T-helper 17 cell (primary cell): ENCODE measurements around the gene MYO7A. TPM values are rescaled to one million over a fixed set of nuclear protein-coding genes. Genes with fewer than 3 reads are reported as not detected.

ENCODE experiments used
- ATAC-seq: fragments of 150-1000 bp; cut with Tn5 transposase; 2 replicates; pipeline ENCODE4 v1.10.0; 2021; ENCODE audit warnings: mild to moderate bottlenecking, moderate library complexity
- DNase-seq, 3 donors: peaks; one replicate each; pipeline versions ENCODE4 v3.0.0 to v3.0.0-alpha.2; 2020 to 2021
- H3K9me3 ChIP-seq: one replicate; pipeline ENCODE4 v1.7.0; 2013; ENCODE audit warnings: low read length, mild to moderate bottlenecking; ENCODE audit not compliant: control insufficient read depth, poor library complexity, severe bottlenecking
- H3K27ac Mint-ChIP-seq: one replicate; pipeline ENCODE4 v1.8.0; 2022; ENCODE audit warnings: mild to moderate bottlenecking, moderate library complexity, mixed read lengths
- H3K27me3 Mint-ChIP-seq: one replicate; pipeline ENCODE4 v1.8.0; 2022; ENCODE audit warnings: mixed read lengths
- H3K36me3 Mint-ChIP-seq: one replicate; pipeline ENCODE4 v1.8.0; 2022; ENCODE audit warnings: low read depth, mixed read lengths
- H3K4me1 Mint-ChIP-seq: one replicate; pipeline ENCODE4 v1.8.0; 2022; ENCODE audit warnings: mild to moderate bottlenecking, mixed read lengths
- H3K4me3 Mint-ChIP-seq: one replicate; pipeline ENCODE4 v1.8.0; 2022; ENCODE audit warnings: mild to moderate bottlenecking, moderate library complexity, mixed read lengths
- total RNA-seq, 4 donors: library from RNA in 2 of 4; stranded (reverse) in 2 of 4; gene quantifications; one replicate each; pipeline ENCODE4 v1.2.3 and lab custom pipeline; 2022 to 2026

MYO7A gene
- total RNA-seq, 2 donors from 2014 or later, result 0.57 to 1.7 TPM

GRCh38 chr11:77211040-77211451 lies 83.0 kb downstream of the MYO7A start:
- H3K4me3 Mint-ChIP-seq, result no peak overlapping the region
- no peak for ATAC-seq
- peaks cover 9% of the 10 kb centered on the region for H3K27me3 Mint-ChIP-seq
- DNase-seq, result no peak
- H3K4me1 Mint-ChIP-seq, result peaks cover 6% of the 10 kb centered on the region
- H3K9me3 ChIP-seq, result no peaks in the 10 kb centered on the region
- peaks cover 2% of the 10 kb centered on the region for H3K36me3 Mint-ChIP-seq
- H3K27ac Mint-ChIP-seq, result no peak overlapping the region

- peaks cover 2% of the 10 kb centered on the region for H3K36me3 Mint-ChIP-seq
- no peak overlapping the region for H3K4me3 Mint-ChIP-seq
- DNase-seq, result no peak
- H3K4me1 Mint-ChIP-seq, result peaks cover 3% of the 10 kb centered on the region
- H3K9me3 ChIP-seq, result no peaks in the 10 kb centered on the region
- no peak for ATAC-seq
- H3K27me3 Mint-ChIP-seq, result peaks cover 9% of the 10 kb centered on the region
- no peak overlapping the region for H3K27ac Mint-ChIP-seq
Observed at GRCh38 chr11:77211594-77212251, 83.7 kb downstream of the MYO7A start.

GRCh38 chr11:77212314-77213007 lies 84.4 kb downstream of the MYO7A start:
- Mint-ChIP-seq H3K27ac (no peak overlapping the region), H3K27me3 (peaks cover 9% of the 10 kb centered on the region), H3K4me3 (no peak overlapping the region), H3K4me1 (peaks cover 3% of the 10 kb centered on the region), H3K36me3 (peaks cover 2% of the 10 kb centered on the region)
- no peak for ATAC-seq
- H3K9me3 ChIP-seq, result no peaks in the 10 kb centered on the region
- no peak for DNase-seq

- DNase-seq (no peak), ATAC-seq (no peak)
- peaks cover 9% of the 10 kb centered on the region for H3K27me3 Mint-ChIP-seq
Observed at GRCh38 chr11:77213029-77213579, 85.1 kb downstream of the MYO7A start.

GRCh38 chr11:77213589-77214428 lies 85.8 kb downstream of the MYO7A start:
- ATAC-seq (no peak), DNase-seq (no peak)
- Mint-ChIP-seq H3K4me3 (no peak overlapping the region), H3K36me3 (peaks cover 2% of the 10 kb centered on the region), H3K27ac (no peak overlapping the region), H3K4me1 (peaks cover 3% of the 10 kb centered on the region), H3K27me3 (peaks cover 9% of the 10 kb centered on the region)
- no peaks in the 10 kb centered on the region for H3K9me3 ChIP-seq

More at GRCh38 chr11:77213029-77213579, 85.1 kb downstream of the MYO7A start:
- Mint-ChIP-seq H3K4me1 (peaks cover 3% of the 10 kb centered on the region), H3K4me3 (no peak overlapping the region), H3K36me3 (peaks cover 2% of the 10 kb centered on the region), H3K27ac (no peak overlapping the region)
- H3K9me3 ChIP-seq, result no peaks in the 10 kb centered on the region

GRCh38 chr11:77214557-77214956 lies 86.5 kb downstream of the MYO7A start:
- no peak for DNase-seq
- no peak for ATAC-seq
- Mint-ChIP-seq H3K36me3 (peaks cover 2% of the 10 kb centered on the region), H3K4me1 (no peaks in the 10 kb centered on the region), H3K4me3 (no peak overlapping the region), H3K27ac (no peak overlapping the region), H3K27me3 (peaks cover 9% of the 10 kb centered on the region)
- no peaks in the 10 kb centered on the region for H3K9me3 ChIP-seq

- no peaks in the 10 kb centered on the region for H3K4me1 Mint-ChIP-seq
- H3K27me3 Mint-ChIP-seq, result peaks cover 9% of the 10 kb centered on the region
- no peaks in the 10 kb centered on the region for H3K9me3 ChIP-seq
- no peak overlapping the region for H3K27ac Mint-ChIP-seq
- no peak for DNase-seq
- peaks cover 3% of the 10 kb centered on the region for H3K36me3 Mint-ChIP-seq
- no peak for ATAC-seq
- H3K4me3 Mint-ChIP-seq, result no peak overlapping the region
Observed at GRCh38 chr11:77215106-77215505, 87.1 kb downstream of the MYO7A start.

- no peaks in the 10 kb centered on the region for H3K4me1 Mint-ChIP-seq
- H3K9me3 ChIP-seq, result no peaks in the 10 kb centered on the region
- H3K36me3 Mint-ChIP-seq, result peaks cover 2% of the 10 kb centered on the region
- ATAC-seq (no peak), DNase-seq (no peak)
- peaks cover 19% of the 10 kb centered on the region for H3K27me3 Mint-ChIP-seq
- no peak overlapping the region for H3K4me3 Mint-ChIP-seq
- no peak overlapping the region for H3K27ac Mint-ChIP-seq
Observed at GRCh38 chr11:77217156-77217555, 89.1 kb downstream of the MYO7A start.

- H3K9me3 ChIP-seq, result no peaks in the 10 kb centered on the region
- H3K36me3 Mint-ChIP-seq, result peaks cover 2% of the 10 kb centered on the region
- ATAC-seq, result no peak
- H3K27me3 Mint-ChIP-seq, result peaks cover 29% of the 10 kb centered on the region
- H3K4me3 Mint-ChIP-seq, result no peak overlapping the region
- no peak overlapping the region for H3K27ac Mint-ChIP-seq
- no peaks in the 10 kb centered on the region for H3K4me1 Mint-ChIP-seq
- no peak for DNase-seq
Observed at GRCh38 chr11:77223797-77224196, 95.8 kb downstream of the MYO7A start.

- no peaks in the 10 kb centered on the region for H3K9me3 ChIP-seq
- ATAC-seq (no peak), DNase-seq (no peak)
- no peak overlapping the region for H3K4me3 Mint-ChIP-seq
- no peaks in the 10 kb centered on the region for H3K4me1 Mint-ChIP-seq
- no peaks in the 10 kb centered on the region for H3K36me3 Mint-ChIP-seq
- H3K27me3 Mint-ChIP-seq, result peaks cover 45% of the 10 kb centered on the region
- H3K27ac Mint-ChIP-seq, result no peak overlapping the region
Observed at GRCh38 chr11:77230878-77231605, 103.0 kb downstream of the MYO7A start.

GRCh38 chr11:77231800-77232199 lies 103.8 kb downstream of the MYO7A start:
- DNase-seq (no peak), ATAC-seq (no peak)
- peaks cover 45% of the 10 kb centered on the region for H3K27me3 Mint-ChIP-seq
- no peak overlapping the region for H3K27ac Mint-ChIP-seq
- no peaks in the 10 kb centered on the region for H3K9me3 ChIP-seq
- no peaks in the 10 kb centered on the region for H3K4me1 Mint-ChIP-seq
- no peak overlapping the region for H3K4me3 Mint-ChIP-seq
- H3K36me3 Mint-ChIP-seq, result no peaks in the 10 kb centered on the region

- H3K9me3 ChIP-seq, result no peaks in the 10 kb centered on the region
- DNase-seq, result no peak
- Mint-ChIP-seq H3K36me3 (no peaks in the 10 kb centered on the region), H3K27me3 (peaks cover 40% of the 10 kb centered on the region), H3K4me1 (no peaks in the 10 kb centered on the region), H3K4me3 (no peak overlapping the region), H3K27ac (no peak overlapping the region)
- ATAC-seq, result no peak
Observed at GRCh38 chr11:77232242-77232641, 104.2 kb downstream of the MYO7A start.
